Ishikawa (cell line): ENCODE results near the gene HMGN5.

ENCODE experiments used
- CEBPB ChIP-seq: IDR thresholded peaks from 2 replicates; pipeline ENCODE4 v1.6.1; 2012
- CREB1 ChIP-seq: IDR thresholded peaks from 2 replicates; pipeline ENCODE4 v1.6.1; 2012; ENCODE audit warnings: low read depth
- EGR1 ChIP-seq: IDR thresholded peaks from 2 replicates; pipeline ENCODE4 v1.6.1; 2012
- EP300 ChIP-seq: IDR thresholded peaks from 2 replicates; pipeline ENCODE4 v1.6.1; 2012; ENCODE audit warnings: borderline replicate concordance
- MAX ChIP-seq: IDR thresholded peaks from 2 replicates; pipeline ENCODE4 v1.6.1; 2012
- RAD21 ChIP-seq: IDR thresholded peaks from 2 replicates; pipeline ENCODE4 v1.6.1; 2012; ENCODE audit warnings: low read depth
- REST ChIP-seq: IDR thresholded peaks from 2 replicates; pipeline ENCODE4 v1.6.1; 2012; ENCODE audit warnings: low read depth, mild to moderate bottlenecking
- TAF1 ChIP-seq: IDR thresholded peaks from 2 replicates; pipeline ENCODE4 v1.6.1; 2012; ENCODE audit warnings: low read depth, mild to moderate bottlenecking
- TCF12 ChIP-seq: IDR thresholded peaks from 2 replicates; pipeline ENCODE4 v1.6.1; 2012; ENCODE audit warnings: low read depth
- USF1 ChIP-seq: IDR thresholded peaks from 2 replicates; pipeline ENCODE4 v1.6.1; 2012
- YY1 ChIP-seq: IDR thresholded peaks from 2 replicates; pipeline ENCODE4 v1.6.1; 2012; ENCODE audit warnings: low read depth

- TF ChIP-seq MAX (no peak), EP300 (no peak), CREB1 (no peak), TCF12 (no peak), REST (no peak), YY1 (no peak), RAD21 (no peak), CEBPB (no peak), TAF1 (no peak), USF1 (no peak), EGR1 (no peak)
These were observed 27.5 kb upstream of the HMGN5 start for GRCh38 chrX:81229229-81229628.
